ENCODE measurements around the gene ACOT9.

The ACOT9 gene

DNA sequence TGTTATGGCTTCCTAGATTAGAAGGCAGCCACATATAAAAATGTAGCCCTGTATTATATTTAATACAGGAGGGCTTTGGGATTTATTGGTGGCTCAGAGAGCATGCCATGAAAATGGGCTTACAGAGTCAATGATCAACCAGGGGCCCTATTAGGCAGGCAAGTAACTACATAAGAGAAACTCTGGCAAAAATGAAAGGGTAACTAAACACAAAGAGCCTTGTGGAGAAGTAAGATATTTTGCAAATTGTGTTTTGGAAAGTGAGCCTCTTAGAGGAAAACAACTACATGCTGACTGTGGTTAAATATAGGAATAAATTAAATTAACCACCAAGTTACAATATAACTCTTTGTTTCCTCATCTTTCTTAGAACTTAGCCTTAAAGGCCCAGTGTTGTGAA is 45.4 kb upstream of the ACOT9 start:
- H4K20me1 ChIP-seq (ENCODE audit: insufficient read depth), result no peaks in the 10 kb centered on the region
- peaks cover 9% of the 10 kb centered on the region for H3K4me1 ChIP-seq (ENCODE audit: low read depth, poor library complexity, severe bottlenecking)
- no peak overlapping the region for H3K4me2 ChIP-seq
- no peak for TF ChIP-seq CTCF (conservative IDR thresholded peaks at IDR 0.05; ENCODE audit: low read depth, low read length)
- no peaks in the 10 kb centered on the region for H3K36me3 ChIP-seq (ENCODE audit: insufficient read depth)
- no peak overlapping the region for H3K27ac ChIP-seq
- no peaks in the 10 kb centered on the region for H3K79me2 ChIP-seq (ENCODE audit: insufficient read depth, low read depth)
- H2AFZ ChIP-seq (ENCODE audit: low read depth), result no peak overlapping the region
- no peak overlapping the region for H3K4me3 ChIP-seq (IDR thresholded peaks at IDR 0.05; ENCODE audit: insufficient read depth, low read depth, low read length)
- H3K27me3 ChIP-seq (ENCODE audit: insufficient read depth, low read depth), result no peaks in the 10 kb centered on the region
- no peak overlapping the region for H3K9ac ChIP-seq

GRCh38 chrX:23787745-23788118 is 44.7 kb upstream of the ACOT9 start:
- Histone ChIP-seq H3K4me3 (IDR thresholded peaks at IDR 0.05; ENCODE audit: insufficient read depth, low read depth, low read length) (no peak overlapping the region), H3K79me2 (ENCODE audit: insufficient read depth, low read depth) (no peaks in the 10 kb centered on the region), H2AFZ (ENCODE audit: low read depth) (no peak overlapping the region), H3K27me3 (ENCODE audit: insufficient read depth, low read depth) (no peaks in the 10 kb centered on the region), H3K4me2 (no peak overlapping the region), H3K9ac (no peak overlapping the region), H4K20me1 (ENCODE audit: insufficient read depth) (no peaks in the 10 kb centered on the region), H3K36me3 (ENCODE audit: insufficient read depth) (no peaks in the 10 kb centered on the region), H3K27ac (no peak overlapping the region), H3K4me1 (ENCODE audit: low read depth, poor library complexity, severe bottlenecking) (peaks cover 9% of the 10 kb centered on the region)
- no peak for TF ChIP-seq CTCF (conservative IDR thresholded peaks at IDR 0.05; ENCODE audit: low read depth, low read length)

DNA sequence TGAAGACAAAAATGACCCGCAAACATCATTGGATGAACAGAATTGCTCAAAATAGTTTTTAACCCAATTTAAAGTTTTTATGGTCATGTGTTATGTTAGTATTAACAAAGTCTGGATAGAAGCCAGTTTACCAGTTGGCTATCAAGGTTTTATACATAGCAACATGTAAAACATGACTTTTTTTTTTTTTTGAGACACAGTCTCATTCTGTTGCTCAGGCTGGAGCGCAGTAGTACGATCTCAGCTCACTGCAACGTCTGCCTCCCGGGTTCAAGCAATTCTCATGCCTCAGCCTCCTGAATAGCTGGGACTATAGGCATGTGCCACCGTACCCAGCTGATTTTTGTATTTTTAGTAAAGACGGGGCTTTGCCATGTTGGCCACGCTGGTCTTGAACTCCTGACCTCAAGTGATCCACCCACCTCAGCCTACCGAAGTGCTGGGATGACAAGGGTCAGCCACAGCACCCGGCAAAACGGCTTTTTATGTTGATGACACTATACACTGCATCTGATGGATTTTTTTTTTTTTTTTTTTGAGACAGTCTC is 43.3 kb upstream of the ACOT9 start:
- no peak overlapping the region for H3K27ac ChIP-seq
- no peak overlapping the region for H3K4me2 ChIP-seq
- H3K4me1 ChIP-seq (ENCODE audit: low read depth, poor library complexity, severe bottlenecking), result peaks cover 18% of the 10 kb centered on the region

GRCh38 chrX:23785580-23785979 is 42.5 kb upstream of the ACOT9 start:
- Histone ChIP-seq H3K4me3 (IDR thresholded peaks at IDR 0.05; ENCODE audit: insufficient read depth, low read depth, low read length) (no peak overlapping the region), H2AFZ (ENCODE audit: low read depth) (no peak overlapping the region), H4K20me1 (ENCODE audit: insufficient read depth) (no peaks in the 10 kb centered on the region), H3K9ac (no peak overlapping the region), H3K36me3 (ENCODE audit: insufficient read depth) (no peaks in the 10 kb centered on the region), H3K4me1 (ENCODE audit: low read depth, poor library complexity, severe bottlenecking) (peaks cover 18% of the 10 kb centered on the region), H3K79me2 (ENCODE audit: insufficient read depth, low read depth) (no peaks in the 10 kb centered on the region), H3K4me2 (no peak overlapping the region), H3K27me3 (ENCODE audit: insufficient read depth, low read depth) (no peaks in the 10 kb centered on the region), H3K27ac (no peak overlapping the region)
- no peak for TF ChIP-seq CTCF (conservative IDR thresholded peaks at IDR 0.05; ENCODE audit: low read depth, low read length)

More for the DNA sequence above, 43.3 kb upstream of the ACOT9 start:
- Histone ChIP-seq H3K36me3 (ENCODE audit: insufficient read depth) (no peaks in the 10 kb centered on the region), H3K79me2 (ENCODE audit: insufficient read depth, low read depth) (no peaks in the 10 kb centered on the region), H4K20me1 (ENCODE audit: insufficient read depth) (no peaks in the 10 kb centered on the region), H3K4me3 (IDR thresholded peaks at IDR 0.05; ENCODE audit: insufficient read depth, low read depth, low read length) (no peak overlapping the region), H3K27me3 (ENCODE audit: insufficient read depth, low read depth) (no peaks in the 10 kb centered on the region), H2AFZ (ENCODE audit: low read depth) (no peak overlapping the region), H3K9ac (no peak overlapping the region)
- TF ChIP-seq CTCF (conservative IDR thresholded peaks at IDR 0.05; ENCODE audit: low read depth, low read length), result no peak

Data from KMS-11 (cell line).